Measurements from ENCODE around the gene GRIP2. TPM values are rescaled to one million over a fixed set of nuclear protein-coding genes. Genes with fewer than 3 reads are reported as not detected.
A peak's percentile ranks its signal among the peaks of the same experiment; 100 is the strongest.

GRIP2 gene
- total and polyA plus RNA-seq, 2 donors (not counting 3 experiments of a cell fraction or from before 2014, with no cell fraction given): not detected

- no peaks in the 10 kb centered on the region for H3K36me3 ChIP-seq (ENCODE audit: control insufficient read depth in 2 of 2, extremely low read depth in 1 of 2, insufficient read depth in 2 of 2, low read length in 2 of 2)
- H3K9ac ChIP-seq (replicated peaks; ENCODE audit: extremely low read depth, insufficient read depth, low read length): no peak overlapping the region
- dilution Hi-C loops (cut with MboI; ENCODE audit: extremely low pct_ligation_motif_present, low sequenced_read_pairs): no loop called here
- H2AFZ ChIP-seq (ENCODE audit: low read depth, low read length): no peak overlapping the region
- no peaks in the 10 kb centered on the region for H3K79me2 ChIP-seq (ENCODE audit: control insufficient read depth, insufficient read depth, low read length)
- H3K27ac ChIP-seq (ENCODE audit: insufficient read depth, low read depth, low read length): no peak overlapping the region
- BruUV-seq (replicated peaks): no TSS peak
- no peaks in the 10 kb centered on the region for H3K9me3 ChIP-seq (replicated peaks; ENCODE audit: control insufficient read depth, insufficient read depth, low read length)
- FAIRE-seq (peak; percentile 46), DNase-seq (ENCODE audit: low read depth, low spot score) (no peak)
- H3K9me1 ChIP-seq (replicated peaks; ENCODE audit: control insufficient read depth, extremely low read depth, insufficient read depth, low read length): no peaks in the 10 kb centered on the region
- H3K4me1 ChIP-seq (ENCODE audit: control insufficient read depth, extremely low read depth, insufficient read depth, low read length): peaks cover 38% of the 10 kb centered on the region
- no peak for TF ChIP-seq MYC (IDR thresholded peaks at IDR 0.05; ENCODE audit: low read depth, low read length)
- TF ChIP-seq CTCF (IDR thresholded peaks at IDR 0.05; ENCODE audit: extremely low read depth in 1 of 2, insufficient read depth in 1 of 2, low read depth in 1 of 2, low read length in 2 of 2): no peak
- no peak for TF ChIP-seq GATA2 (IDR thresholded peaks at IDR 0.05; ENCODE audit: insufficient read depth, insufficient read length, low read depth, low read length)
- no peak for TF ChIP-seq MAX (IDR thresholded peaks at IDR 0.05; ENCODE audit: insufficient read depth, insufficient read length)
- no peak for TF ChIP-seq JUN (IDR thresholded peaks at IDR 0.05; ENCODE audit: borderline replicate concordance, insufficient read depth, insufficient read length, low read depth)
- TF ChIP-seq POLR2A (IDR thresholded peaks at IDR 0.05; ENCODE audit: low read depth, low read length): no peak
- no peak for TF ChIP-seq FOS (IDR thresholded peaks at IDR 0.05; ENCODE audit: borderline replicate concordance, insufficient read depth, low read length)
- no peak for TF ChIP-seq EZH2 (IDR thresholded peaks at IDR 0.05; ENCODE audit: borderline replicate concordance, low read depth, low read length, severe bottlenecking)
- TF ChIP-seq POLR2AphosphoS5 (IDR thresholded peaks at IDR 0.05; ENCODE audit: insufficient read depth, low read depth, low read length): no peak
- intact Hi-C loops (cut with micrococcal nuclease): no loop called here
- no peak overlapping the region for H3K4me3 ChIP-seq (replicated peaks in 1 of 3; ENCODE audit: insufficient read depth in 1 of 3, low read depth in 1 of 3, low read length in 3 of 3)
- no peaks in the 10 kb centered on the region for H4K20me1 ChIP-seq (replicated peaks; ENCODE audit: control insufficient read depth, extremely low read depth, insufficient read depth, low read length)
- H3K27me3 ChIP-seq (ENCODE audit: control insufficient read depth in 2 of 2, insufficient read depth in 2 of 2, low read length in 2 of 2): no peaks in the 10 kb centered on the region
- CTCF ChIA-PET: interaction anchor here (1.0 to 3.5 kb wide), 7 partner anchors 8 to 563 kb away, joined by 3 to 26 read pairs (median 4); partner anchors contain the start of gene SLC6A6
- POLR2A ChIA-PET: interaction anchor here (1.6 kb wide), 1 partner anchor 281 kb away, joined by 3 read pairs; the partner anchor contains the start of gene LSM3
- H3K4me2 ChIP-seq (ENCODE audit: insufficient read depth, low read length): no peak overlapping the region
Observed at GRCh38 chr3:14459384-14459783, 80.8 kb downstream of the GRIP2 start.

Data from endothelial cell of umbilical vein (primary cell).